AG08395 (cell line): ENCODE results near the gene GTF2H4.
"Not testable (repeated sequence)": the region's sequence is repeated elsewhere in the genome, so short reads cannot be mapped to it uniquely, and the experiment has no call there.

Source experiments
- DNase-seq: peaks from one replicate; pipeline ENCODE4 v3.0.0; 2012; ENCODE audit warnings: mixed read lengths, low spot score

The GTF2H4 gene

GRCh38 chr6:30907758-30908591 is at the start of gene GTF2H4:
GTF2H4 (plus strand) TSS chr6:30908207.
- peak; percentile 96 for DNase-seq

GRCh38 chr6:30859726-30860125 is 48.3 kb upstream of the GTF2H4 start:
- not testable (repeated sequence) for DNase-seq

GRCh38 chr6:30861257-30862048 is 46.6 kb upstream of the GTF2H4 start:
- no peak for DNase-seq

- peak; percentile 39 for DNase-seq
Measured at GRCh38 chr6:30862156-30862875, 45.7 kb upstream of the GTF2H4 start.

- DNase-seq, result no peak
Measured at GRCh38 chr6:30864325-30864724, 43.7 kb upstream of the GTF2H4 start.

- DNase-seq, result not testable (repeated sequence)
Measured at GRCh38 chr6:30869241-30869749, 38.7 kb upstream of the GTF2H4 start.

- DNase-seq, result no peak
Measured at GRCh38 chr6:30870546-30870945, 37.5 kb upstream of the GTF2H4 start.

GRCh38 chr6:30871592-30872183 is 36.3 kb upstream of the GTF2H4 start:
- DNase-seq, result no peak

GRCh38 chr6:30873137-30873640 is 34.8 kb upstream of the GTF2H4 start:
- DNase-seq, result no peak

- DNase-seq, result not testable (repeated sequence)
Measured at GRCh38 chr6:30873795-30874194, 34.2 kb upstream of the GTF2H4 start.

GRCh38 chr6:30875244-30876038 is 32.6 kb upstream of the GTF2H4 start:
- DNase-seq, result no peak

- peak; percentile 49 for DNase-seq
Measured at GRCh38 chr6:30876039-30876730, 31.8 kb upstream of the GTF2H4 start.

- peak; percentile 89 for DNase-seq
Measured at GRCh38 chr6:30877419-30878262, 30.4 kb upstream of the GTF2H4 start.

- DNase-seq, result no peak
Measured at GRCh38 chr6:30879684-30880427, 28.2 kb upstream of the GTF2H4 start.

GRCh38 chr6:30880698-30881252 is 27.2 kb upstream of the GTF2H4 start:
- DNase-seq, result no peak

GRCh38 chr6:30881392-30882203 is 26.4 kb upstream of the GTF2H4 start:
- no peak for DNase-seq

GRCh38 chr6:30882204-30882758 is 25.7 kb upstream of the GTF2H4 start:
- no peak for DNase-seq
